ENCODE measurements around the gene FILIP1L. TPM values are rescaled to one million over a fixed set of nuclear protein-coding genes. Genes with fewer than 3 reads are reported as not detected.

FILIP1L gene
- polyA plus RNA-seq, 3 donors = 16.9 to 20.2 (median 17.4) TPM

- no peak for DNase-seq
Observed at GRCh38 chr3:99953596-99953995, 160.7 kb downstream of the FILIP1L start.

- no peak for DNase-seq
Observed at GRCh38 chr3:99952306-99952705, 162.0 kb downstream of the FILIP1L start.

GRCh38 chr3:99951701-99952100, 162.6 kb downstream of the FILIP1L start:
- DNase-seq = no peak

GRCh38 chr3:99950921-99951320, 163.4 kb downstream of the FILIP1L start:
- no peak for DNase-seq

GRCh38 chr3:99949956-99950670, 164.2 kb downstream of the FILIP1L start:
- no peak for DNase-seq

- no peak for DNase-seq
Observed at GRCh38 chr3:99948467-99949089, 165.7 kb downstream of the FILIP1L start.

- DNase-seq = no peak
Observed at GRCh38 chr3:99947356-99947755, 166.9 kb downstream of the FILIP1L start.

GRCh38 chr3:99945328-99945995, 168.8 kb downstream of the FILIP1L start:
- no peak for DNase-seq

- DNase-seq = no peak
Observed at GRCh38 chr3:99943931-99944761, 170.2 kb downstream of the FILIP1L start.

- no peak for DNase-seq
Observed at GRCh38 chr3:99941211-99941610, 173.1 kb downstream of the FILIP1L start.

GRCh38 chr3:99940350-99940749, 174.0 kb downstream of the FILIP1L start:
- no peak for DNase-seq

GRCh38 chr3:99939876-99940275, 174.4 kb downstream of the FILIP1L start:
- no peak for DNase-seq

GRCh38 chr3:99938270-99938911, 175.9 kb downstream of the FILIP1L start:
- DNase-seq = no peak

GRCh38 chr3:99934975-99935797, 179.1 kb downstream of the FILIP1L start:
- DNase-seq = no peak

GRCh38 chr3:99933971-99934750, 180.1 kb downstream of the FILIP1L start:
- no peak for DNase-seq

- DNase-seq = no peak
Observed at GRCh38 chr3:99931059-99931458, 183.2 kb downstream of the FILIP1L start.

GRCh38 chr3:99929745-99930139, 184.6 kb downstream of the FILIP1L start:
- no peak for DNase-seq

- DNase-seq = no peak
Observed at GRCh38 chr3:99928771-99929744, 185.2 kb downstream of the FILIP1L start.

Data from renal pelvis (tissue), 4 donors.